Pancreas (tissue), 10 donors: ENCODE results near the gene PRRC2B. TPM values are rescaled to one million over a fixed set of nuclear protein-coding genes. Genes with fewer than 3 reads are reported as not detected.

Experiments used
- ATAC-seq, 4 donors: fragments of 200-7000 bp; cut with Tn5 transposase; one replicate each; pipeline versions ENCODE4 v1.8.0 to v1.9.1; 2020; ENCODE audit warnings: mild to moderate bottlenecking in 4 of 4, moderate library complexity in 4 of 4
- DNase-seq, 6 donors: peaks; one replicate each; pipeline ENCODE4 v3.0.0-alpha.2; 2020
- FAIRE-seq: peaks from 2 replicates; lab custom pipeline; 2012; peaks lifted over from hg19 to GRCh38; lab: Jason Lieb, UNC
- H3K27ac ChIP-seq, 4 donors: fragments of 200-600 bp; sonication (generic); 1 replicate in 3 of 4; 2 replicates in 1 of 4; pipeline versions ENCODE4 v1.5.0 to v1.8.0; 2020
- H3K27me3 ChIP-seq, 4 donors: fragments of 200-600 bp; one replicate each; pipeline ENCODE4 v1.8.0; 2021
- H3K36me3 ChIP-seq, 3 donors: fragments of 200-600 bp; sonication (generic) in 1 of 3; one replicate each; pipeline versions ENCODE4 v1.5.0 to v1.8.0; 2020 to 2021
- H3K4me1 ChIP-seq, 3 donors: fragments of 200-600 bp; one replicate each; pipeline ENCODE4 v1.8.0; 2021
- H3K4me3 ChIP-seq, 4 donors: fragments of 200-600 bp; sonication (generic) in 2 of 4; one replicate each; pipeline versions ENCODE4 v1.5.0 to v1.8.0; 2020 to 2021
- H3K9me3 ChIP-seq, 4 donors: fragments of 200-600 bp; one replicate each; pipeline ENCODE4 v1.8.0; 2021
- CTCF ChIP-seq, 4 donors: fragments of 200-600 bp; sonication (generic) in 3 of 4; IDR thresholded peaks; one replicate each; pipeline versions ENCODE4 v1.5.0 to v1.8.0; 2021; ENCODE audit warnings: antibody characterized with exemption in 4 of 4
- WGBS, 2 donors: extraction: QIAGEN DNeasy Blood & Tissue Kit; methylation state at CpG; one replicate each; pipeline ENCODE4 v1.1.7; 2013; 5-methylcytosine and 5-hydroxymethylcytosine counted together
- intact Hi-C, 3 donors: fragments of 100-400 bp; cut with DNase I; formaldehyde crosslinking; loops; one replicate each; pipeline versions ENCODE4 v1.11.1 to v1.14.2; 2022
- polyA plus RNA-seq, 2 donors: library from polyadenylated mRNA; stranded (reverse); fragments of 200-250 nt; gene quantifications; one replicate each; pipeline ENCODE4 v1.2.3, GENCODE V29; 2013
- total RNA-seq, 6 donors: library from RNA; stranded (reverse); fragmentation: NEBNext Ultra II Directional in 4 of 6; extraction: Animal tissue kit (Norgen Biotek cat#: 25700) in 4 of 6; gene quantifications; one replicate each; pipeline versions ENCODE4 v1.2.1 to v1.2.4, GENCODE V29; 2021 to 2023
- donor health status: healthy with polysubstance abuse.
- donor health status: DM: no; HTN: no; CAD: no; lungs with moderate emphysema.
- donor health status: DM: no; HTN: no; CAD: no.
- donor health status: control.
- donor health status: control.
- donor health status: Bipolar disorder and iron deficiency.
- donor health status: DM: yes; HTN: yes; CAD: no.
- donor health status: DM: no; HTN: no; CAD: no.
- donor health status: DM: no; HTN: no; CAD: no.
- donor health status: DM: yes; HTN: yes; CAD: no.

The PRRC2B gene
- total and polyA plus RNA-seq, 8 donors: 44.8 to 132 (median 90.3) TPM

DNA sequence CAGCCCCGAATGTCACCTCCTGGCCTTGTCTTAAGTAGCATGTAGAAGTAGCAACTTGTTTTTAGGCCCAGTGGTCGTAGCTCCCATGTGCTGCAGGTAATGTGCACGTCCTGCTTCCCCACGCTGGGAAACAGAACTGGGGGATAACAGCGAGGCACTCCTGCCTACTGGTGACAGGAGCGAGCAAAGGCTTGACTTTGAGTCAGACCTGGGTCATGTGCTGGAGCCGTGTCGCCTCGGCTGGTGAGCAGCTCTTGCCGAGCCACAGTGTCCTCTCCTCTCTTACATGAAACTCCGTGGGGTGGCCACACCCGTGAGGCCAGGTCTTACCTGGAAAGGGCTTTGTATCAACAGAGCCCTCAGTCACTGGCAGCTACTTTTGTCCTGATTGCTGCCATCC is 91.3 kb downstream of the PRRC2B start:
- WGBS, 2 donors: 91 to 92% methylated on average over 12 of the region's 12 CpGs
- no peak for TF ChIP-seq CTCF (IDR thresholded peaks at IDR 0.05)
- Histone ChIP-seq H3K27me3 (no peaks in the 10 kb centered on the region), H3K4me3 (no peak overlapping the region), H3K4me1 (no peaks in the 10 kb centered on the region), H3K9me3 (no peaks in the 10 kb centered on the region), H3K27ac (no peak overlapping the region), H3K36me3 (peaks cover 17 to 84% (median 66%) of the 10 kb centered on the region in 3 donors)
- FAIRE-seq: no peak
- no peak for ATAC-seq
- peak in 1 of 6 donors; percentile 34 for DNase-seq
- intact Hi-C loops: no loop called here

DNA sequence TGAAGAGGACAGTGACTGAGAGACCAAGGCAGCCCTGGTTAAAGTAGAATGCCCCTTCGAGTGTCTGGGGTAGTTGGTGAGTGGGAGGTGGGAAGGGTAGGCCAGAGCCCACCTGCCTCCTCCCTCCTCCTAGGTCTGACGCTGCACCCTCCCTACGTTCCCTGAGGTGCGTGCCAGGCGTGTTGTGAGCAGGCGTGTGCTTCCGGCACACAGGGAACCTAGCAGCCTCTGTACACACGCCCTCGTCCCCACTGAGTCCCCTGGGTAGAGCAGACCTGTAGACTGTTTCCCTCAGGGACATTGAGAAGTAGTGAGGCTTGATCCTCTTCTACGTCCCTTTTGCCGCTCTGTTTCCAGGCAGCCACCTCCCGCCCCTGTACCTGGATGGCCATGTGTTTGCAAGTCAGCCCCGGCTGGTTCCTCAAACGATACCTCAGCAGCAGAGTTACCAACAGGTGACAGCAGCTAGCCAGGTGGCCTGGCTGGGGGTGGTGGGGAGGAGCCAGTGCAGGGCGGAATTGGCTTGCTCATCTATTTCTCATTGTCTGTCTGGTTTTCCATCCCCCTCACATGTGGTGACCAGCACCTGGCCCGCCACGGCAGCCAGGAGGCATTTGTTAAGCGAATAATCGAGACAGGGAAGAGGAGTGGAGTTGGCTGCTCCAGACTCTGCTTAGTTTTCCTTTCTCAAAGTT is 92.0 kb downstream of the PRRC2B start:
- H3K27ac ChIP-seq: no peak overlapping the region
- H3K36me3 ChIP-seq: peaks cover 17 to 91% (median 73%) of the 10 kb centered on the region in 3 donors
- FAIRE-seq: no peak

GRCh38 chr9:131487001-131487400 is 93.1 kb downstream of the PRRC2B start:
- Histone ChIP-seq H3K27me3 (no peaks in the 10 kb centered on the region), H3K4me3 (no peak overlapping the region), H3K4me1 (no peaks in the 10 kb centered on the region), H3K27ac (no peak overlapping the region), H3K36me3 (peaks cover 14 to 96% (median 78%) of the 10 kb centered on the region in 3 donors), H3K9me3 (no peaks in the 10 kb centered on the region)
- DNase-seq: peak in 1 of 6 donors; percentile 54
- no peak for ATAC-seq
- TF ChIP-seq CTCF (IDR thresholded peaks at IDR 0.05): no peak
- FAIRE-seq: no peak
- WGBS, 2 donors: 84 to 88% methylated on average over 9 of the region's 9 CpGs
- intact Hi-C loops: no loop called here

More for the DNA sequence above, 92.0 kb downstream of the PRRC2B start:
- ATAC-seq (peak in 2 of 4 donors; percentile 48 to 64), DNase-seq (peak in 1 of 6 donors; percentile 56)
- Histone ChIP-seq H3K9me3 (no peaks in the 10 kb centered on the region), H3K27me3 (no peaks in the 10 kb centered on the region), H3K4me1 (no peaks in the 10 kb centered on the region), H3K4me3 (no peak overlapping the region)
- intact Hi-C loops: no loop called here
- WGBS, 2 donors: 84 to 85% methylated on average over 19 of the region's 19 CpGs
- no peak for TF ChIP-seq CTCF (IDR thresholded peaks at IDR 0.05)

- no peak overlapping the region for H3K27ac ChIP-seq
- no peaks in the 10 kb centered on the region for H3K4me1 ChIP-seq
- DNase-seq: peak in 1 of 6 donors; percentile 51
- no peaks in the 10 kb centered on the region for H3K9me3 ChIP-seq
- H3K36me3 ChIP-seq: peaks cover 11 to 96% (median 78%) of the 10 kb centered on the region in 3 donors
- ATAC-seq: no peak
- intact Hi-C loops: no loop called here
- 88 to 89% methylated on average over 14 of the region's 14 CpGs for WGBS, 2 donors
- TF ChIP-seq CTCF (IDR thresholded peaks at IDR 0.05): no peak
- FAIRE-seq: no peak
- no peaks in the 10 kb centered on the region for H3K27me3 ChIP-seq
- H3K4me3 ChIP-seq: no peak overlapping the region
These were observed 93.7 kb downstream of the PRRC2B start for GRCh38 chr9:131487621-131488031.

DNA sequence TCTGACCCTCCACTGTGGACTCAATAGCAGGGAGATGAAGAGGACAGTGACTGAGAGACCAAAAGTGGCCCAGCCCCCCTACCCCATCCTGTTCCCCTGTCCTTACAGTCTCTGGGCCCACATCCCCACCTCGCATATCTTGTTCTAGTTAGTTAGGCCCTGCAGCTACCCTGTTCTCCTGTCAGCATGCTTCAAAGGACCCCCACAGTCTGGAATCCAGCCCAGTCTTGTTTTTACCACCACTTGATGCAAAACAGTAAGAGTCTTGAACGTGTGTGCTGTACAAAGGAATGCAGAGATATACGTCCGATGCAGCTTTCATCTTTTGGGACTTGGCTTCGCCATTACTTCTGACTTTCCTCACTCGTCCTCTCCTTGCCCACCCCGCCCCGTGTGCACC is 96.6 kb downstream of the PRRC2B start:
- no peak for TF ChIP-seq CTCF (IDR thresholded peaks at IDR 0.05)
- peak in 1 of 6 donors; percentile 14 for DNase-seq
- intact Hi-C loops: no loop called here
- no peak overlapping the region for H3K27ac ChIP-seq
- H3K27me3 ChIP-seq: no peaks in the 10 kb centered on the region
- H3K36me3 ChIP-seq: peaks cover 17 to 93% (median 68%) of the 10 kb centered on the region in 3 donors
- no peak for ATAC-seq
- H3K4me3 ChIP-seq: no peak overlapping the region
- 73 to 75% methylated on average over 8 of the region's 8 CpGs for WGBS, 2 donors
- no peaks in the 10 kb centered on the region for H3K9me3 ChIP-seq
- no peaks in the 10 kb centered on the region for H3K4me1 ChIP-seq
- no peak for FAIRE-seq
